HG03432 (cell line): Measurements from ENCODE around the gene VDAC1.
A peak's percentile ranks its signal among the peaks of the same experiment; 100 is the strongest.
"Not testable (repeated sequence)": the region's sequence is repeated elsewhere in the genome, so short reads cannot be mapped to it uniquely, and the experiment has no call there.

ENCODE experiments used
- ATAC-seq: cut with Tn5 transposase; IDR thresholded peaks from one replicate; pipeline ENCODE4 v1.9.1; 2021; ENCODE audit warnings: mild to moderate bottlenecking, moderate library complexity; ENCODE audit not compliant: unreplicated experiment

VDAC1 gene

GRCh38 chr5:133944263-133945185, 60.3 kb downstream of the VDAC1 start:
- no peak for ATAC-seq

- no peak for ATAC-seq
These were observed 61.3 kb downstream of the VDAC1 start for GRCh38 chr5:133943475-133943817.

- no peak for ATAC-seq
These were observed 61.9 kb downstream of the VDAC1 start for GRCh38 chr5:133942614-133943474.

DNA sequence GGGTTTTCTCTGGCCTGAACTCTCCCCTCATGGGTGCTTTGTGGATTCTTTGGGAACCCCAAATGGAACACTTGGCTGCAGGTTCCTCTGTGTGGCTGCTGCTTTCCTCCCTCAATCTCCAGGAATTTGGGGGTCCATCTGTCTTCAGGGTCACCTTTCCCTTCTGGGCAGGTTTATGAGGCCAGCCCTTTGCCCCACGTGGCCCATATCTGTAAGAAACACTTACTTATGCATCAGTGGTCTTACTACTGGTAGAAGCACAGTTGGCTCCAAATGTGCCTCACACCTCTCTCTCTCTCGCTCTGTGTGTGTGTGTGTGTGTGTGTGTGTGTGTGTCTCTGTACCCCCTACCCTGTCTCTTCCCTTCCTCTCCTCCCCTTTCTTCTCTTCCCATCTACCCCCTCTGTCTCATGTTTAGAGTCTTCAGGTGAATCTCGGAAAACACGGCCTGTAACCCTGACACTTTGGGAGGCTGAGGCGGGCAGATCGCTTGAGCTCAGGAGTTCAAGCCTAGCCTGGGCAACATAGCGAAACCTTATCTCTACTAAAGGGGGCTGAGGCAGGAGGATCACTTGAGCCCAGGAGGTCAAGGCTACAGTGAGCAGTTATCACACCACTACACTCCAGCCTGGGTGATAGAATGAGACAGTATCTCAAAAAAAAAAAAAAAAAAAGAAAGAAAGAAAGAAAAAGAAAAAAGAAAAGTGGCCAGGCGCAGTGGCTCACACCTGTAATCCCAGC, 63.1 kb downstream of the VDAC1 start:
- no peak for ATAC-seq

- ATAC-seq = no peak
These were observed 65.1 kb downstream of the VDAC1 start for GRCh38 chr5:133939668-133940067.

- ATAC-seq = peak; percentile 67
These were observed 65.8 kb downstream of the VDAC1 start for GRCh38 chr5:133938929-133939328.

GRCh38 chr5:133938039-133938821, 66.5 kb downstream of the VDAC1 start:
- no peak for ATAC-seq

- ATAC-seq = not testable (repeated sequence)
These were observed 67.1 kb downstream of the VDAC1 start for GRCh38 chr5:133937628-133938027.

- ATAC-seq = no peak
These were observed 68.1 kb downstream of the VDAC1 start for GRCh38 chr5:133936651-133937015.

DNA sequence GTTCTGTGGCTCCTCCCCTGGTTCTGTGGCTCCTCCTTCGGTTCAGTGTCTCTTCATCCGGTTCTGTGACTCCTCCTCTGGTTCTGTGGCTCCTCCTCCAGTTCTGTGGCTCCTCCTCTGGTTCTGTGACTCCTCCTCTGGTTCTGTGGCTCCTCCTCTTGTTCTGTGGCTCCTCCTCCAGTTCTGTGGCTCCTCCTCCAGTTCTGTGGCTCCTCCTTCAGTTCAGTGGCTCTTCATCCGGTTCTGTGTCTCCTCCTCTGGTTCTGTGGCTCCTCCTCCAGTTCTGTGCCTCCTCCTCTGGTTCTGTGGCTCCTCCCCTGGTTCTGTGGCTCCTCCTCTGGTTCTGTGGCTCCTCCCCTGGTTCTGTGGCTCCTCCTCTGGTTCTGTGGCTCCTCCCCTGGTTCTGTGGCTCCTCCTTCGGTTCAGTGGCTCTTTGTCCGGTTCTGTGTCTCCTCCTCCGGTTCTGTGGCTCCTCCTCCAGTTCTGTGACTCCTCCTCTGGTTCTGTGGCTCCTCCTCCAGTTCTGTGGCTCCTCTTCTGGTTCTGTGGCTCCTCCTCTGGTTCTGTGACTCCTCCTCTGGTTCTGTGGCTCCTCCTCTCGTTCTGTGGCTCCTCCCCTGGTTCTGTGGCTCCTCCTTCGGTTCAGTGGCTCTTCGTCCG, 68.7 kb downstream of the VDAC1 start:
- not testable (repeated sequence) for ATAC-seq

DNA sequence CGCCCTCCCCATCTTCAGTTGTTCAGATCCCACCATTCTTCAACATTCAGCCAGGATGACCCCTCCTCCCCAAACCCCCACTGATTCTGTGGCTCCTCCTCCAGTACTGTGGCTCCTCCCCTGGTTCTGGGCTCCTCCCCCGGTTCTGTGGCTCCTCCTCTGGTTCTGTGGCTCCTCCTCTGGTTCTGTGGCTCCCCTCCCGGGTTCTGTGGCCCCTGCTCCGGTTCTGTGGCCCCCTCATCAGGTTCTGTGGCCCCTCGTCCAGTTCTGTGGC, 69.2 kb downstream of the VDAC1 start:
- ATAC-seq = no peak

DNA sequence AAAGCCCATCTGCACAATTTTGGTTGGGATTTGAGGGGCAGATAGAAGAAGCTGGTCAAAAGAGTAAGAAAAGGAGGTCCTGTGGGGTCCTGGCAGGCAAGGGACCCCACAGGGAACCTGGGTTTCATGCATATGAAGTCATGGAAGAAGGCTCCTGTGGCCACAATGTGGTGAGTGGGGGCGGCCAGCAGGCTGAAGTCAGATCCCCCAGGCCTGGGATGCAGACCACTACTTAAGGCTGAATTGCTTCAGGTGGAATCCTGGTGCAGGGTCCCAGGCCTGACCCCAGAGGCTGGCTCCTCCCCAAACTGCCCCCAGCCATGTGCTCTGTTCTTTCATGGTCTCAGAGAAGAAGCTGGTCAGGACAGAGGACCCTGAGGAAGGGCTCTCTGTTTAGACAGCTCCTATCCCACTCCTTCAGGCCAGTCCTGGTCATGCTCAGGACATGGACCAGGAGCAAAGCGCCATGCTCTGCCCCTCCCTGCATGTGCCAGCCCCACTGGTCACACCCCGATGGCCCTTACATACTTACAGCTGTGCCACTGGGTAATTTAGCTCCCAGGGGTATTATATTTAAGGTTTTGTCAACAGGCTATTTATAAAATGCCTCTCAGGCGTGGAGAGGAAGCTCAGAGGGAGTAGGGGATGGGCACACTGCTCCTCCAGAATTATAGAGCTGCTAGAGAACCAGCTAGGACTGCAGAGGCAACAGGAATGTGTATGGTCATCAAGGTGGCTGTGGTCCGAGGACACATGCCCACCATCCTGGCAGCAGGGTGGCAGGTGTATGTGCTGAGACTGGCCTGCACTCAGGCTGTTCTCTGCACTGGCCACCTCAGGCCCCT, 69.7 kb downstream of the VDAC1 start:
- peak; percentile 43 for ATAC-seq

DNA sequence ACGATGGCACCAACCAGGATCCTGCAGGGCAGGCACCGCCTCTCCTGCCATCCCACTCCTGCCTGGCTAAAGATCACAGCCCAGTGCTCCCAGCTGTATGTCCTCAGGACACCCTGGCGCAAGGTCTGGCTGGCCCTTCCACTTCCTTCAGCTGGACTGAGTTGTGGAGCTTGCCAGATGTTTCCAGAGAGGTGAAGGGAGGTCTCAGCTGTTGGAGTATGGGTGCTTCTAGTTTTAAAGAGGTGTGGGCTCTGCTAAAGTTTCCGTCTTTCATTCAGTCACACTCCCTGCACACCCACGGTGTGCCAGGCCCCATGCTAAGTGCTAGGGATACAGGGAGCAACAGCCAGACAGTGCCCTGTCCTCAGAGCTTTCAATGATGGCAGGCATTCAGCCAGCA, 70.5 kb downstream of the VDAC1 start:
- ATAC-seq = no peak

DNA sequence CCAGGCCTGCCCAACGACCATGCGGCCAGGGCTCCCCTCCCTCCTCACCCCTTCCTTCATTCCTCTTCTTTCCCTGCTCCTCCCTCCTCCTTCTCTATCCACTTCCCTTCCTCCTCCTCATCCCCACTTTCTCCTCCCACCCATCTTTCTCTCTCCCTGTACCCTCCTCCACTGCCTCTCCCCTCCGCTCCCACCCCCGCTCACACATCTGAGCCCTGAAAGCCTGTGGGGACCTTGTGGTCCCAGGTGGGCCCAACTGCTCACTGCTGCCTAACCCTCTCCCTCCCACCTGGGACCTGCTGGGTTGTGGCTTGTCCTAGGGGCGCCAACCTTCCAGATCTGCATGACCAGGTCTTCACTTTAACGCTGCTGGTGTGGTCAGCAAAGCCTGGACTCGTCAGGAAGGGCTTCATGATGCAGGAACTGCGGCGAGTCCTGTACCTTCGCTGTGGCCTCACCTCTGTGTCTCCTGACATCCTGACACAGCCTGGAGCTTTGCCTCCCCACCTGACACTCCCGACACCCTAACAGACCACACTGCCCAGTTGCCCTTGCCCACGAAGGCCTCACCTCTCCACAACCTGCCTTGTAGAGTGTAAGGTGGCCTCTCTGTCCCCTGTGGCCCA, 71.0 kb downstream of the VDAC1 start:
- ATAC-seq = no peak

- ATAC-seq = no peak
These were observed 71.6 kb downstream of the VDAC1 start for GRCh38 chr5:133933169-133933509.

DNA sequence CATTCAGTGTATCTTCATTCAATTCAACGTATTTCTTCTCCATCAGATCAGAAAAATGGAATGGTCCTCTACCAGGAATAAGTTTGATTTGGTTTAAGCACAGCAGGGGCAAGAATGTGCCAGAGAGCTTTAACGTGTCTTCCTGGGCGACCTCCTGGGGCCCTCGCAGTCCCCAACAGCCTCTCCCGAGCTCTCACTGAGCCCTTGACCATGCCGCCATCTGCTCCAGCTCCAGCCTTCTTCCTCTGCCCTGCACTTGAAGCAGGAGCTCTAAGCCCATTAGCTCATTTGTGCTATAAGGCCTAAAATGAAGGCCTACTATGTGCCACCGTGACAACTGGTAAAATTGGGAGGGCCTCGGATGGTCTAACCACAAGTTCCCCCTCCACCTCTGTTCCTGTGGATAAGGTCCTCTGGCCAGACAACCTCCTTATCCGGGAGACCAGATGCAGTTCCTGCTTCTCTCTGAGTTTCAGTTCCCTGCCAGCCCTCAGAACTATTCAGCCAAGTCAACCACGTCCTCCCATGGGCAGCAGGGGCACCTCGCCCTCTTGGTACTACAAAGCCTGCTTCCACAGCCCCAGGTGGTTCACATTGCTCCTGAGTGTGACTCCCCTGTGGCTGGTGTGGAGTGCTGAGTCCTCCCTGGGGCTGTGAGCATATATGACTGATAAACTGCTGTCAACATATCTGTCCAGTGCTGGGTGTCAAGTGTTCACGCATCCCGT, 72.2 kb downstream of the VDAC1 start:
- no peak for ATAC-seq

- ATAC-seq = no peak
These were observed 73.2 kb downstream of the VDAC1 start for GRCh38 chr5:133931546-133931945.

- no peak for ATAC-seq
These were observed 74.0 kb downstream of the VDAC1 start for GRCh38 chr5:133930813-133931090.
